Tongue (tissue), 1 donor: ENCODE data around the gene ATXN3. TPM values are rescaled to one million over a fixed set of nuclear protein-coding genes. Genes with fewer than 3 reads are reported as not detected.

ENCODE experiments used
- total RNA-seq: library from RNA; depleted of rRNA; stranded (reverse); fragments of >200 nt; gene quantifications from one replicate; pipeline ENCODE4 v1.2.3, GENCODE V29; 2014

ATXN3 gene
- total RNA-seq, 1 donor from 2014 or later, result 56.2 TPM

Other genes with a start within 250 kb of the ATXN3 start
- 30.9 TPM for gene TC2N, start 239.0 kb downstream of the ATXN3 start, total RNA-seq
- gene FBLN5, start 158.9 kb downstream of the ATXN3 start, total RNA-seq, result 65.3 TPM
- gene TRIP11, start 66.5 kb downstream of the ATXN3 start, total RNA-seq, result 64.5 TPM
- gene NDUFB1, start 15.1 kb upstream of the ATXN3 start, total RNA-seq, result 209 TPM
- 36.5 TPM for gene CPSF2, start 15.4 kb upstream of the ATXN3 start, total RNA-seq
- 1.0 TPM for gene SLC24A4, start 216.6 kb upstream of the ATXN3 start, total RNA-seq